SK-N-SH treated with all-trans-retinoic acid at 6 μM for 48 hours (cell line): Measurements from ENCODE around the gene TMEM235.

Experiments
- GLIS3 ChIP-seq: fragments of 250-450 bp; sonication (Bioruptor Pico); IDR thresholded peaks from 2 replicates; pipeline ENCODE4 v1.5.0; 2020; ENCODE audit warnings: mild to moderate bottlenecking, moderate library complexity
- ZNF70 ChIP-seq: fragments of 450-650 bp; formaldehyde crosslinking; IDR thresholded peaks from 2 replicates; pipeline ENCODE4 v1.5.0; 2020; ENCODE audit warnings: mild to moderate bottlenecking, moderate library complexity

DNA sequence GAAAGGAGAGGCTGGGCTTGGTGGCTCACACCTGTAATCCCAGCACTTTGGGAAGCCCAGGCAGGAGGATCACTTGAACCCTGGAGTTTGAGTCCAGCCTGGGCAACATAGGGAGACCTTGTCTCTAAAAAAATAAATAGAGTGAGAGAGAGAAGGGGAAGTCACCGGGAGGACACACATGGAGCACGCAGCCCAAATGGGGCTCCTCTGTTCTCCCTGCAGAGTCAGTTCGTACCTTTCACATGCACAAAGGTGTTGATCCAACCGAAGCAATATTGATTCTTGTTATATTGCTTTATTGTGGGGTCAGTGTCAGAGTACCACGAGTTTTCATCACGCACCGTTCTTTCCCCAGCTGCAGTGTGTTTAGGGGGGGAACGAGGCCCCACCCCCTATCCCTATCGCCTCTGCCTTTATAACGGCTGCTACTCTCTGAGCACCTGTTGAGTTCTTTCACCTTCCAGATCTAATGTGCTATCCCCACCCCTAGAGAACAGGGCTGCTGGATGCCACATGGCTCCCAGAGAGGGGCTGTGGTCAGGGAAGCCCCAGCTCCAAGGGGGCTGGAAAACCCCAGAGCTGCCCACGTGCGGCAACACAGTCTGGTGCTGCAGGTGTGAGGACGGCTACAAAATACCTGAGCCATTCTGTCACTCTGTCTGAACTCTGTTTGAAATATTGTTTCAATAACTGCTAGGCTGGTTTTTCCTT, 1.0 kb upstream of the TMEM235 start:
- TF ChIP-seq ZNF70 (CRISPR knock-in tag) = no peak
- no peak for TF ChIP-seq GLIS3 (CRISPR knock-in tag)
